Measurements from ENCODE around the gene NPB. TPM values are rescaled to one million over a fixed set of nuclear protein-coding genes. Genes with fewer than 3 reads are reported as not detected.

The NPB gene
- total RNA-seq, 1 donor from 2014 or later: 0.25 TPM

GRCh38 chr17:81925860-81926450 is 23.9 kb downstream of the NPB start:
- DNase-seq (ENCODE audit: low read depth): no peak

GRCh38 chr17:81926451-81927151 is 24.6 kb downstream of the NPB start:
- peak; percentile 70 for DNase-seq (ENCODE audit: low read depth)

- no peak for DNase-seq (ENCODE audit: low read depth)
Measured at GRCh38 chr17:81927152-81927652, 25.2 kb downstream of the NPB start.

- peak; percentile 67 for DNase-seq (ENCODE audit: low read depth)
Measured at GRCh38 chr17:81927653-81928543, 25.9 kb downstream of the NPB start, which contains the start of gene MAFG. TSS of gene MAFG (minus strand) at chr17:81927735. CDS start at chr17:81923185, 4,550 bp downstream.

GRCh38 chr17:81928544-81929252 is 26.7 kb downstream of the NPB start:
- no peak for DNase-seq (ENCODE audit: low read depth)

GRCh38 chr17:81929253-81930141 is 27.5 kb downstream of the NPB start:
- no peak for DNase-seq (ENCODE audit: low read depth)

GRCh38 chr17:81930142-81931125 is 28.4 kb downstream of the NPB start:
- no peak for DNase-seq (ENCODE audit: low read depth)

GRCh38 chr17:81931189-81931556 is 29.1 kb downstream of the NPB start:
- no peak for DNase-seq (ENCODE audit: low read depth)

GRCh38 chr17:81931557-81932332 is 29.7 kb downstream of the NPB start:
- no peak for DNase-seq (ENCODE audit: low read depth)

- no peak for DNase-seq (ENCODE audit: low read depth)
Measured at GRCh38 chr17:81932333-81932983, 30.4 kb downstream of the NPB start.

GRCh38 chr17:81933178-81933699 is 31.2 kb downstream of the NPB start:
- no peak for DNase-seq (ENCODE audit: low read depth)

GRCh38 chr17:81934098-81934757 is 32.2 kb downstream of the NPB start:
- DNase-seq (ENCODE audit: low read depth): no peak

- no peak for DNase-seq (ENCODE audit: low read depth)
Measured at GRCh38 chr17:81934850-81935708, 33.0 kb downstream of the NPB start.

- DNase-seq (ENCODE audit: low read depth): no peak
Measured at GRCh38 chr17:81935709-81936084, 33.7 kb downstream of the NPB start.

GRCh38 chr17:81939218-81939617 is 37.2 kb downstream of the NPB start:
- no peak for DNase-seq (ENCODE audit: low read depth)

GRCh38 chr17:81939881-81940385 is 37.9 kb downstream of the NPB start:
- no peak for DNase-seq (ENCODE audit: low read depth)

Measured in renal cortical epithelial cell (primary cell).